COLO668 (cell line): ENCODE results near the gene TPRKB.
"Not testable (repeated sequence)": the region's sequence is repeated elsewhere in the genome, so short reads cannot be mapped to it uniquely, and the experiment has no call there.

ENCODE experiments used
- DNase-seq: peaks from one replicate; lab custom pipeline; 2025; ENCODE audit not compliant: unreplicated experiment; lab: John Stamatoyannopoulos, UW

The TPRKB gene

GRCh38 chr2:73736855-73737779, at the start of gene TPRKB:
TPRKB (minus strand) TSS chr2:73737345; CDS start chr2:73734569, 2,776 bp downstream.
- peak; percentile 97 for DNase-seq

GRCh38 chr2:73783883-73784282, 46.7 kb upstream of the TPRKB start, which contains the start of gene C2orf78:
C2orf78 (plus strand) TSS chr2:73784183; CDS start chr2:73784310, 127 bp downstream.
- DNase-seq = not testable (repeated sequence)

GRCh38 chr2:73783402-73783801, 46.3 kb upstream of the TPRKB start:
- DNase-seq = not testable (repeated sequence)

GRCh38 chr2:73780237-73780582, 43.1 kb upstream of the TPRKB start:
- no peak for DNase-seq

- DNase-seq = peak; percentile 94
Measured at GRCh38 chr2:73779467-73780236, 42.5 kb upstream of the TPRKB start, which contains the start of gene DUSP11. DUSP11 (minus strand) TSS chr2:73780103; CDS start chr2:73779974, 129 bp downstream.

- not testable (repeated sequence) for DNase-seq
Measured at GRCh38 chr2:73778867-73779466, 41.8 kb upstream of the TPRKB start.

- DNase-seq = no peak
Measured at GRCh38 chr2:73776869-73777519, 39.8 kb upstream of the TPRKB start.

GRCh38 chr2:73776381-73776780, 39.2 kb upstream of the TPRKB start:
- no peak for DNase-seq

GRCh38 chr2:73772819-73773218, 35.7 kb upstream of the TPRKB start:
- no peak for DNase-seq

GRCh38 chr2:73770725-73771124, 33.6 kb upstream of the TPRKB start:
- DNase-seq = no peak

- DNase-seq = no peak
Measured at GRCh38 chr2:73766994-73767393, 29.8 kb upstream of the TPRKB start.

- DNase-seq = no peak
Measured at GRCh38 chr2:73766349-73766748, 29.2 kb upstream of the TPRKB start.

- DNase-seq = no peak
Measured at GRCh38 chr2:73764945-73765344, 27.8 kb upstream of the TPRKB start.

GRCh38 chr2:73762571-73762970, 25.4 kb upstream of the TPRKB start:
- DNase-seq = no peak

GRCh38 chr2:73759904-73760303, 22.8 kb upstream of the TPRKB start:
- DNase-seq = no peak

- no peak for DNase-seq
Measured at GRCh38 chr2:73759285-73759764, 22.2 kb upstream of the TPRKB start.

- DNase-seq = not testable (repeated sequence)
Measured at GRCh38 chr2:73754332-73754731, 17.2 kb upstream of the TPRKB start.

GRCh38 chr2:73749314-73749713, 12.2 kb upstream of the TPRKB start:
- DNase-seq = no peak

- no peak for DNase-seq
Measured at GRCh38 chr2:73746877-73747208, 9.7 kb upstream of the TPRKB start.

GRCh38 chr2:73746015-73746876, 9.1 kb upstream of the TPRKB start:
- no peak for DNase-seq
